ENCODE results near the gene LRRC4.

Gene LRRC4

DNA sequence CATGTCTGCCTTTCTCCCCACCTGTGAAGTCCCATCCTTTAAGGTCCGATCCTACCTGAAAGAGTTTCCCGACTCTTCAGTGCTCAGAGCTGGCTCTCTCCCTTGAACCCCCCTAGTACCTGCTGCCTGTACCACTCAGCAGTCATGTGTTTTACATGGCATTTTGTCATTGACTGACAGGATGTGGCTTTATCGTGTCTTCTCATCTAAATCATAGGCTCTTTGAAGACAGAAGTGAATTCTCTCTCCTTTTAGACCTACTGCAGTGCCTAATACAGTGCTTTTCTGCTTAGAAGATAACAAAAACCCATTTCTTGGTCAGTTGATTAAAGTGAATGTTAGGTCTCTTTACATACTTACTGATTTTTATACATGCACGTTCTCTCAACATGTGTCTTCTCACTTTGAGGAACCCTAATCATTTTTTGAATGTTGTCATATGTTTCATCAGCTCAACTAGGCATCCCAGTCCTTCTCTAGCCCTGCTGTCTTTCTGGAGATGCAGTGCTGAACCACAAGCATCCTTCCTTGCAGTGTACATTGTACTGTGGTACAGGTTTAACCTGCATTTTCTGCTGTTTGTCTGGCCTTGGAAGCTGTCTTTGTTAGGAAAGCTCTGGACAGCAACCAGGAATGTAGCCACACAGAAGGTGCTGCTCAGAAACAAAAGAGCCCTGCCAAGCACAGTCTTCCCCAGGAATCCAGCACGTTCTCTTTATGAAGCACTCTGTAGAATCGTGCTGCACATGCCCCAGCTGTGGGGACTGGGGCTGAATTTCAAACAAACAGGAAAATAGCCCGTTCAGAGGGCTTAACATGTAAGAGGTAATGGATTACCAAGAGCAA is 28.1 kb upstream of the LRRC4 start:
- H3K4me3 ChIP-seq: no peak overlapping the region
- DNase-seq: no peak
- no peaks in the 10 kb centered on the region for H3K36me3 ChIP-seq
- no peaks in the 10 kb centered on the region for H3K9me3 ChIP-seq
- H3K27me3 ChIP-seq: no peaks in the 10 kb centered on the region
- no peak overlapping the region for H3K27ac ChIP-seq
- TF ChIP-seq, protein P1, sequence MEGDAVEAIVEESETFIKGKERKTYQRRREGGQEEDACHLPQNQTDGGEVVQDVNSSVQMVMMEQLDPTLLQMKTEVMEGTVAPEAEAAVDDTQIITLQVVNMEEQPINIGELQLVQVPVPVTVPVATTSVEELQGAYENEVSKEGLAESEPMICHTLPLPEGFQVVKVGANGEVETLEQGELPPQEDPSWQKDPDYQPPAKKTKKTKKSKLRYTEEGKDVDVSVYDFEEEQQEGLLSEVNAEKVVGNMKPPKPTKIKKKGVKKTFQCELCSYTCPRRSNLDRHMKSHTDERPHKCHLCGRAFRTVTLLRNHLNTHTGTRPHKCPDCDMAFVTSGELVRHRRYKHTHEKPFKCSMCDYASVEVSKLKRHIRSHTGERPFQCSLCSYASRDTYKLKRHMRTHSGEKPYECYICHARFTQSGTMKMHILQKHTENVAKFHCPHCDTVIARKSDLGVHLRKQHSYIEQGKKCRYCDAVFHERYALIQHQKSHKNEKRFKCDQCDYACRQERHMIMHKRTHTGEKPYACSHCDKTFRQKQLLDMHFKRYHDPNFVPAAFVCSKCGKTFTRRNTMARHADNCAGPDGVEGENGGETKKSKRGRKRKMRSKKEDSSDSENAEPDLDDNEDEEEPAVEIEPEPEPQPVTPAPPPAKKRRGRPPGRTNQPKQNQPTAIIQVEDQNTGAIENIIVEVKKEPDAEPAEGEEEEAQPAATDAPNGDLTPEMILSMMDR (IDR thresholded peaks at IDR 0.05): no peak
- no peaks in the 10 kb centered on the region for H3K4me1 ChIP-seq
- intact Hi-C loops (cut with DNase I; ENCODE audit: low total_unique reads): no loop called here

DNA sequence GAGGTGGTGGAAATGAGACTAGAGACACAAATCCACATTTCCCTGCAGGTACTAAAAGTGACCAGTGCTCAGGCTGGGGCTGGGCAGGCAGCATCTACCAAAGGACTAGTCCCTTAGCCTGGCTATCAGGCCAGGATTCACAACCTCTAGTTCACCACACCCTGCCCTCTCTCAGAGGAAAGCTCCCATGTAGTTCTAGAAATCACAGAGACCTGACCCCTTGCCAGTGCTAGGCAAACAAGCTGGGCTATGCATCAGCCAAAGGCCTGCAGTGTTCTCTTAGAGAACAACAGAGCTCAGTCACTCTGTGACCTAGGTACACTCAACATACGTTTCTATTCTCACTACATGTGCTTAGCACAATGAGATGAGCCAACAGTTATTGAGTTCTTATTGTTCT is 26.7 kb upstream of the LRRC4 start:
- intact Hi-C loops (cut with DNase I; ENCODE audit: low total_unique reads): no loop called here
- TF ChIP-seq, protein P1 (IDR thresholded peaks at IDR 0.05): no peak

DNA sequence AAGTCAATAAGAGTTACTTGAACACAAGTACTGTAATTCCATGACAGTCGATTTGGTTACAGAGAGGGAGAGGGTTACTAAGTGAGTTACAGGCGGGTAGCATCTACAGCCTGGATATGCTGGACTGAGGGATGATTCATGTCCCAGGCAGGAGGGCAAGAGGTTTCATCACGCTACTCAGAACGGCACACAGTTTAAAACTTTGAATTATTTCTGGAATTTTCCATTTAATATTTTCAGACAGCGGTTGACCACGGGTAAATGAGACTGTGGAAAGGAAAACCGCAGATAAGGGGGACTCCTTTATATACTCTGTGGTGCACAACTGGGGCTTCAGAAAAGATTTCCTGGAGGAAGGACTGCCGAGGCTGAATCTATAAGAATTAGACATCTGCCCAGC is 25.7 kb upstream of the LRRC4 start:
- Histone ChIP-seq H3K36me3 (no peaks in the 10 kb centered on the region), H3K4me1 (no peaks in the 10 kb centered on the region), H3K27me3 (no peaks in the 10 kb centered on the region), H3K4me3 (no peak overlapping the region), H3K27ac (no peak overlapping the region), H3K9me3 (no peaks in the 10 kb centered on the region)
- DNase-seq: no peak
- intact Hi-C loops (cut with DNase I; ENCODE audit: low total_unique reads): no loop called here
- TF ChIP-seq, protein P1 (IDR thresholded peaks at IDR 0.05): no peak

More for the DNA sequence above, 26.7 kb upstream of the LRRC4 start:
- no peak overlapping the region for H3K27ac ChIP-seq
- H3K4me1 ChIP-seq: no peaks in the 10 kb centered on the region
- no peaks in the 10 kb centered on the region for H3K9me3 ChIP-seq
- no peaks in the 10 kb centered on the region for H3K27me3 ChIP-seq
- no peak for DNase-seq
- H3K36me3 ChIP-seq: no peaks in the 10 kb centered on the region
- H3K4me3 ChIP-seq: no peak overlapping the region

DNA sequence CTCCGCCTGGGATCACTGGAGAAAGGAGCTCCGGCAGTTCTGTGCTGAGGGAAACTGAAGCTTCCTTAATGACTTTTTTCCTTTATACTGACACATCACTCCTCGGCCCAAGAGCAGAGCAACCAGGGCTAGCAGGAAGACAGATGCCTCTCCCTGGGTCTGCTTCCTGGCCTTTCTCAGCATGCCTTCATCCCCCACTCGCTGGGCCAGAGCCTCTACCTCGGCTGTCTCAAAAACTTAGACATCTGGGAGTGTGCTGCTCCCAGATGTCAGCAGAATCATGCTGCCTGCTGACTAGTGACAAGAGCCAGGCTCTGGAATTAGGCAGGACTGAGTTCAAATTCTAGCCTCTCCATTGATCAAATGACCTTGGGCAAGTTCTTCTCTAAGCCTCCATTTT is 24.4 kb upstream of the LRRC4 start:
- H3K27me3 ChIP-seq: no peaks in the 10 kb centered on the region
- DNase-seq: no peak
- no peak overlapping the region for H3K27ac ChIP-seq
- H3K4me3 ChIP-seq: no peak overlapping the region
- no peaks in the 10 kb centered on the region for H3K36me3 ChIP-seq
- no peaks in the 10 kb centered on the region for H3K4me1 ChIP-seq
- TF ChIP-seq, protein P1 (IDR thresholded peaks at IDR 0.05): no peak
- H3K9me3 ChIP-seq: no peaks in the 10 kb centered on the region
- intact Hi-C loops (cut with DNase I; ENCODE audit: low total_unique reads): no loop called here

DNA sequence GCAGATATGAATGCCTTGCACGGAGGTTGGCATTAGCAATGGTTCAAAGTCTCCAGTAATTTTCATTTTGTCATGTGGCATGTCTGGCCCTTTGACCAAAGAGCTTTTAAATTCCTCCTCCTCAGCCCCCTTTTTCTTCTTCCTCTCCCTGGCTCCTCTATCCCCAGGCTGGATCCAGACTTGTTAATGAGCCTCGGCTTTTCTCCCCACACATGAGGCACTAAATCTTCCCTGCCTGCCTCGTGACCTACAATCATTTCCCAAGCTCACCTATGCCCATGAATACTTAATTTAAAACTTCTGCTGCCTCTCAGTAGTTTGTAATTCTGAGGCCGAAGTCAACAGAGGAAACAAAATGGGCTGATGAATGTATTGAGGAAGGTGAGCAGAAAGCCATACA is 23.3 kb upstream of the LRRC4 start:
- Histone ChIP-seq H3K9me3 (no peaks in the 10 kb centered on the region), H3K27me3 (no peaks in the 10 kb centered on the region), H3K36me3 (no peaks in the 10 kb centered on the region), H3K4me1 (no peaks in the 10 kb centered on the region), H3K4me3 (no peak overlapping the region), H3K27ac (no peak overlapping the region)
- TF ChIP-seq, protein P1 (IDR thresholded peaks at IDR 0.05): no peak
- DNase-seq: no peak
- intact Hi-C loops (cut with DNase I; ENCODE audit: low total_unique reads): no loop called here
